ENCODE data around the gene DEFB128.

The DEFB128 gene

GRCh38 chr20:184288-184687 lies 5.2 kb downstream of the DEFB128 start:
- Histone ChIP-seq H3K9me3 (ENCODE audit: severe bottlenecking) (peaks cover 9% of the 10 kb centered on the region), H3K4me3 (ENCODE audit: low read depth, low read length) (no peak overlapping the region), H3K36me3 (no peaks in the 10 kb centered on the region), H3K27me3 (ENCODE audit: insufficient read depth, low read depth, severe bottlenecking) (peaks cover 21% of the 10 kb centered on the region), H3K27ac (no peak overlapping the region)
- DNase-seq = no peak
- TF ChIP-seq, protein P1, sequence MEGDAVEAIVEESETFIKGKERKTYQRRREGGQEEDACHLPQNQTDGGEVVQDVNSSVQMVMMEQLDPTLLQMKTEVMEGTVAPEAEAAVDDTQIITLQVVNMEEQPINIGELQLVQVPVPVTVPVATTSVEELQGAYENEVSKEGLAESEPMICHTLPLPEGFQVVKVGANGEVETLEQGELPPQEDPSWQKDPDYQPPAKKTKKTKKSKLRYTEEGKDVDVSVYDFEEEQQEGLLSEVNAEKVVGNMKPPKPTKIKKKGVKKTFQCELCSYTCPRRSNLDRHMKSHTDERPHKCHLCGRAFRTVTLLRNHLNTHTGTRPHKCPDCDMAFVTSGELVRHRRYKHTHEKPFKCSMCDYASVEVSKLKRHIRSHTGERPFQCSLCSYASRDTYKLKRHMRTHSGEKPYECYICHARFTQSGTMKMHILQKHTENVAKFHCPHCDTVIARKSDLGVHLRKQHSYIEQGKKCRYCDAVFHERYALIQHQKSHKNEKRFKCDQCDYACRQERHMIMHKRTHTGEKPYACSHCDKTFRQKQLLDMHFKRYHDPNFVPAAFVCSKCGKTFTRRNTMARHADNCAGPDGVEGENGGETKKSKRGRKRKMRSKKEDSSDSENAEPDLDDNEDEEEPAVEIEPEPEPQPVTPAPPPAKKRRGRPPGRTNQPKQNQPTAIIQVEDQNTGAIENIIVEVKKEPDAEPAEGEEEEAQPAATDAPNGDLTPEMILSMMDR (IDR thresholded peaks at IDR 0.05; ENCODE audit: low read depth, low read length) = no peak

- no peaks in the 10 kb centered on the region for H3K9me3 ChIP-seq (ENCODE audit: severe bottlenecking)
- no peak for DNase-seq
- H3K4me3 ChIP-seq (ENCODE audit: low read depth, low read length) = no peak overlapping the region
- TF ChIP-seq, protein P1 (IDR thresholded peaks at IDR 0.05; ENCODE audit: low read depth, low read length) = no peak
- no peaks in the 10 kb centered on the region for H3K36me3 ChIP-seq
- peaks cover 9% of the 10 kb centered on the region for H3K27me3 ChIP-seq (ENCODE audit: insufficient read depth, low read depth, severe bottlenecking)
- H3K27ac ChIP-seq = no peak overlapping the region
Measured at GRCh38 chr20:168876-169275, 20.6 kb downstream of the DEFB128 start.

GRCh38 chr20:164618-165017 lies 24.9 kb downstream of the DEFB128 start:
- Histone ChIP-seq H3K27ac (no peak overlapping the region), H3K4me3 (ENCODE audit: low read depth, low read length) (no peak overlapping the region), H3K36me3 (no peaks in the 10 kb centered on the region), H3K9me3 (ENCODE audit: severe bottlenecking) (no peaks in the 10 kb centered on the region), H3K27me3 (ENCODE audit: insufficient read depth, low read depth, severe bottlenecking) (peaks cover 14% of the 10 kb centered on the region)
- DNase-seq = no peak
- TF ChIP-seq, protein P1 (IDR thresholded peaks at IDR 0.05; ENCODE audit: low read depth, low read length) = no peak

DNA sequence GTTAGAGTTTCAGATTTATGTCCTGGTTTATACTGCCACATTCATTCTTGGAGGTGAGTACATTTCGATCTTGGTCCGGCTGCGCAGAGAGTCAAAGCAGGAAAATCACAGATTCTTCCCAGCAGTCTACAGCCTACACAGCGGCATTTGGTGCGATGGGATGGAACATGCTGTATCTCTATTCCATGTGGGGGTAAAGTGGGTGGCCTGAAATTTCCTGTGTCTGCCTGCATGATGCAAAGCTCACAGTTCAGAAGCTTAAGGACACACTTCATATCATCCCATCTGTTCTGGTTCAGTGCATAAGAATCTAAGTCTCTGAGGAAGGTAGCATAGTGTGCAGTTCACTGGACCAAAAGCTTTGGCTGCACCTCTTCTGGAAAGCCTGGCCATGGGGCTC lies 32.4 kb downstream of the DEFB128 start, which contains the start of gene DEFB127:
DEFB127 (plus strand) TSS at position 301 of the 400 bp plus-strand sequence; CDS start at position 392, 91 bp downstream.
- H3K27me3 ChIP-seq (ENCODE audit: insufficient read depth, low read depth, severe bottlenecking) = peaks cover 9% of the 10 kb centered on the region
- no peak within 1 kb of the TSS for H3K4me3 ChIP-seq (ENCODE audit: low read depth, low read length)
- no peak for DNase-seq
- H3K36me3 ChIP-seq = no peaks in the 10 kb centered on the region
- no peaks in the 10 kb centered on the region for H3K9me3 ChIP-seq (ENCODE audit: severe bottlenecking)
- H3K27ac ChIP-seq = no peak within 1 kb of the TSS
- TF ChIP-seq, protein P1 (IDR thresholded peaks at IDR 0.05; ENCODE audit: low read depth, low read length) = no peak

GRCh38 chr20:152131-152530 lies 37.4 kb downstream of the DEFB128 start:
- TF ChIP-seq, protein P1 (IDR thresholded peaks at IDR 0.05; ENCODE audit: low read depth, low read length) = no peak
- Histone ChIP-seq H3K4me3 (ENCODE audit: low read depth, low read length) (no peak overlapping the region), H3K36me3 (no peaks in the 10 kb centered on the region), H3K27ac (no peak overlapping the region), H3K27me3 (ENCODE audit: insufficient read depth, low read depth, severe bottlenecking) (peaks cover 21% of the 10 kb centered on the region), H3K9me3 (ENCODE audit: severe bottlenecking) (no peaks in the 10 kb centered on the region)
- no peak for DNase-seq

DNA sequence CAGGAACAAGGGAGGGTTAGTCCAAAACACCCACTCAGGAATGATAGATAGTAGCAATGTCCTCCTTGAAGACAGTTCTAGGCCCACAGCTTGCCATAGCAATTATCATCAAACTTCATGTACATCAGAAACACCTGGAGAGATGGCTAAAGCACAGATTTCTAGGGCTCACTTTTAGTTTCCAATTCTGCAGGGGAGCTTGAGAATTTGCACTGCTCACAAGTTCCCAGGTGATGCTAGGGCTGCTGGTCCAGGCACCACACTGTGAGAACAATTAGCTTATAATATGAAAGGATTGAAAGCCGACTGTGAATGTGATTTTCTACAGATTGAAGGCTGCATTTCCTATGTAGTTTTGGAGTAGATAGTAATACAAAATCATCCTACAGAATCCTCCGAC lies 43.6 kb downstream of the DEFB128 start:
- H3K27me3 ChIP-seq (ENCODE audit: insufficient read depth, low read depth, severe bottlenecking) = peaks cover 50% of the 10 kb centered on the region
- H3K27ac ChIP-seq = no peak overlapping the region
- H3K4me3 ChIP-seq (ENCODE audit: low read depth, low read length) = no peak overlapping the region
- TF ChIP-seq, protein P1 (IDR thresholded peaks at IDR 0.05; ENCODE audit: low read depth, low read length) = no peak
- H3K9me3 ChIP-seq (ENCODE audit: severe bottlenecking) = no peaks in the 10 kb centered on the region
- no peaks in the 10 kb centered on the region for H3K36me3 ChIP-seq
- DNase-seq = no peak
